Neuronal stem cell (in vitro differentiated cells): ENCODE data around the gene MUSK.
A peak's percentile ranks its signal among the peaks of the same experiment; 100 is the strongest.

ENCODE experiments used
- DNase-seq: peaks from one replicate; pipeline ENCODE4 v3.0.0-alpha.2; 2013; ENCODE audit warnings: low spot score
- H2AFZ ChIP-seq: one replicate; pipeline ENCODE4 v1.6.1; 2013; ENCODE audit warnings: mild to moderate bottlenecking, low read length, inconsistent platforms
- H2AK5ac ChIP-seq: 2 replicates; pipeline ENCODE4 v1.6.1; 2013; ENCODE audit warnings: low read depth, mild to moderate bottlenecking, inconsistent platforms, low read length, moderate library complexity, mixed read lengths
- H2BK120ac ChIP-seq: 2 replicates; pipeline ENCODE4 v1.6.1; 2013; ENCODE audit warnings: low read depth, mild to moderate bottlenecking, inconsistent platforms, low read length, moderate library complexity, mixed read lengths
- H2BK12ac ChIP-seq: one replicate; pipeline ENCODE4 v1.6.1; 2013; ENCODE audit warnings: low read length, inconsistent platforms
- H2BK15ac ChIP-seq: 2 replicates; pipeline ENCODE4 v1.6.1; 2013; ENCODE audit warnings: mild to moderate bottlenecking, low read length, inconsistent platforms, mixed read lengths
- H2BK5ac ChIP-seq: one replicate; pipeline ENCODE4 v1.6.1; 2013; ENCODE audit warnings: inconsistent platforms, mild to moderate bottlenecking, low read length, moderate library complexity
- H3K14ac ChIP-seq: one replicate; pipeline ENCODE4 v1.6.1; 2013; ENCODE audit warnings: low read length, inconsistent platforms
- H3K18ac ChIP-seq: 2 replicates; pipeline ENCODE4 v1.6.1; 2013; ENCODE audit warnings: low read length, inconsistent platforms
- H3K23ac ChIP-seq: 2 replicates; pipeline ENCODE4 v1.6.1; 2013; ENCODE audit warnings: low read depth, mild to moderate bottlenecking, mixed read lengths, low read length, inconsistent platforms; ENCODE audit not compliant: poor library complexity
- H3K27ac ChIP-seq: replicated peaks from 3 replicates; pipeline ENCODE4 v1.5.1; 2013; ENCODE audit warnings: low read length, inconsistent platforms
- H3K27me3 ChIP-seq, 3 experiments: 2 replicates each; pipeline ENCODE4 v1.6.1; 2013; ENCODE audit warnings: low read length in 3 of 3, mild to moderate bottlenecking in 2 of 3, inconsistent platforms in 1 of 3, low read depth in 1 of 3, mixed read lengths in 1 of 3, moderate library complexity in 1 of 3; ENCODE audit not compliant: control insufficient read depth in 3 of 3, insufficient read depth in 3 of 3
- H3K36me3 ChIP-seq, 2 donors: replicated peaks in 1 of 2; 2 replicates each; pipeline ENCODE4 v1.6.1; 2013; ENCODE audit warnings: low read length in 2 of 2; ENCODE audit not compliant: control insufficient read depth in 2 of 2, insufficient read depth in 2 of 2
- H3K4ac ChIP-seq: 2 replicates; pipeline ENCODE4 v1.6.1; 2013; ENCODE audit warnings: inconsistent platforms, mild to moderate bottlenecking, low read length, moderate library complexity
- H3K4me1 ChIP-seq, 2 donors: 1 replicate in 1 of 2; 2 replicates in 1 of 2; pipeline ENCODE4 v1.6.1; 2013; ENCODE audit warnings: low read length in 2 of 2, low read depth in 1 of 2; ENCODE audit not compliant: control insufficient read depth in 2 of 2, insufficient read depth in 1 of 2
- H3K4me2 ChIP-seq: one replicate; pipeline ENCODE4 v1.6.1; 2013; ENCODE audit warnings: mild to moderate bottlenecking, low read length, inconsistent platforms; ENCODE audit not compliant: insufficient read depth, poor library complexity, severe bottlenecking
- H3K4me3 ChIP-seq, 2 donors: 2 replicates each; pipeline ENCODE4 v1.5.1; 2013; ENCODE audit warnings: low read length in 2 of 2, mild to moderate bottlenecking in 2 of 2, inconsistent platforms in 1 of 2, moderate library complexity in 1 of 2
- H3K79me1 ChIP-seq: one replicate; pipeline ENCODE4 v1.6.1; 2013; ENCODE audit warnings: low read depth, mild to moderate bottlenecking, inconsistent platforms, low read length, moderate library complexity
- H3K9ac ChIP-seq: one replicate; pipeline ENCODE4 v1.6.1; 2013; ENCODE audit warnings: mild to moderate bottlenecking, low read depth, low read length, inconsistent platforms; ENCODE audit not compliant: poor library complexity
- H3K9me3 ChIP-seq, 2 donors: replicated peaks in 1 of 2; 2 replicates each; pipeline versions ENCODE3 to v1.6.1; 2013; ENCODE audit warnings: low read length in 2 of 2, mild to moderate bottlenecking in 2 of 2, inconsistent platforms in 1 of 2, low read depth in 1 of 2, mixed read lengths in 1 of 2, moderate library complexity in 1 of 2; ENCODE audit not compliant: control insufficient read depth in 2 of 2, insufficient read depth in 1 of 2
- H4K8ac ChIP-seq: one replicate; pipeline ENCODE4 v1.6.1; 2013; ENCODE audit warnings: low read depth, mild to moderate bottlenecking, inconsistent platforms, low read length, moderate library complexity
- H4K91ac ChIP-seq: one replicate; pipeline ENCODE4 v1.6.1; 2013; ENCODE audit warnings: low read length, low read depth, mild to moderate bottlenecking, inconsistent platforms; ENCODE audit not compliant: poor library complexity
- WGBS, 2 donors: extraction: QIAGEN DNeasy Blood & Tissue Kit; methylation state at CpG; one replicate each; pipeline ENCODE4 v1.1.7; 2013; ENCODE audit warnings: missing lambda C conversion rate in 2 of 2, mixed read lengths in 1 of 2; ENCODE audit not compliant: insufficient read length in 2 of 2, insufficient replicate concordance in 1 of 2; ENCODE audit errors: extremely low coverage in 2 of 2; 5-methylcytosine and 5-hydroxymethylcytosine counted together

Gene MUSK

DNA sequence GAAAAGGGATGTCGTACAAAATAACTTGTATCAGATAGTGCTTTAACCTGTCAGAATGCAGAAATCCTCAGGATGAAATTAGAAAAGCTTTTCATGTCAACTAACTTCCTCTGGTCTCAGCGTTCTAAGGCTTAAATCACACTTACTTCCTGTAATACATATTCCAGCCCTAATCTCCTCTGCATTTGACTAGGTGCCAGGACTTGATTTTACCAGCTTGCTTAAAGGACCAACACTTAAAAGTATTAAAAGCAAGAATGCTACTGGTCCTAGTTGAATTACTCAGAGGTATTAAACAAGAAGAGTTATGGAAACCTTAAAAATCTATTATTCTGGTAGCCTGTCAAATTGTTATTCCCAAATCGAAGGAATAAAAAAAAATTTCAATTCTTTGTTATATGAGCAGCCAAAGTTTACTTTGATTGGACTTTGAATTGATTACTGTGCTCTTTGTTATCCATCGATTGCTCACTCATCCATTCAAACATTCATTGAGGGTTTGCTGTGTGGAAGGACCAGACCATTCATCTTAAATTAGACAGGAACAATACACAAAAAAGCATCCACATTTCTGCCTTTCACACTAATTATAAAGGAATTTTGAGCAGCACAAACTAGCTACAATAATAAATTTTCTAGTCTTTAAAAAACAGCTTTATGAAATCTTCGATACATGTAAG lies 108.7 kb downstream of the MUSK start:
- Histone ChIP-seq H2BK5ac (no peak overlapping the region), H3K4me1 (peaks cover 4 to 7% of the 10 kb centered on the region in 2 donors), H3K27me3 (no peaks in the 10 kb centered on the region), H3K9me3 (no peaks in the 10 kb centered on the region), H3K79me1 (no peaks in the 10 kb centered on the region), H3K4ac (no peak overlapping the region), H4K8ac (no peak overlapping the region), H3K18ac (no peak overlapping the region), H3K4me2 (no peak overlapping the region), H3K23ac (no peak overlapping the region), H4K91ac (no peak overlapping the region), H3K36me3 (no peaks in the 10 kb centered on the region), H2BK12ac (no peak overlapping the region), H2BK15ac (no peak overlapping the region), H3K27ac (no peak overlapping the region), H3K9ac (no peak overlapping the region), H2AK5ac (no peak overlapping the region), H3K4me3 (no peak overlapping the region), H3K14ac (no peak overlapping the region), H2AFZ (peak overlapping the region; percentile 54), H2BK120ac (no peak overlapping the region)
- peak; percentile 33 for DNase-seq
- WGBS, 2 donors: no CpG with 5 or more reads among the region's 5 CpGs

DNA sequence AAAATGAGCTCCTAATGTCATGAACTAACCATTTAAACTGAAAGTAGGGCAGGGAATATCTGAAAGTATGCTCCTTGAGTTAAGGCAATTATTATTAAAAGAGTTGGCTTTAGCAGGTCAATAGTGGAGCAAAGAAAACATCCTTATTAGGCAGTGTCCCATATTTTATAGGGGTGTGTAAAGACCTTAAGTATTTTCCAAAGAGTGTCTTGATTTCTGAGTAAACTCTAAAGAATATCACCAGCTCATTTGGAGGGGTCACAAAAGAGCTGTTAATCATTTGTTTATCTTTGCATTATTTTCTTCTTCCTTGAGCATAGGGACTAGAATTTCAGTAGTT lies 109.3 kb downstream of the MUSK start:
- H4K8ac ChIP-seq: no peak overlapping the region
- no peak overlapping the region for H3K18ac ChIP-seq
- H3K27ac ChIP-seq: no peak overlapping the region
- no peak overlapping the region for H3K4me3 ChIP-seq
- H2AK5ac ChIP-seq: no peak overlapping the region
- no peak for DNase-seq
- no peaks in the 10 kb centered on the region for H3K79me1 ChIP-seq
- no peak overlapping the region for H2BK15ac ChIP-seq
- no peaks in the 10 kb centered on the region for H3K36me3 ChIP-seq
- H2AFZ ChIP-seq: peak overlapping the region; percentile 54
- H3K4me1 ChIP-seq: peaks cover 4 to 7% of the 10 kb centered on the region in 2 donors
- no peaks in the 10 kb centered on the region for H3K9me3 ChIP-seq
- no peaks in the 10 kb centered on the region for H3K27me3 ChIP-seq
- no peak overlapping the region for H4K91ac ChIP-seq
- H3K4me2 ChIP-seq: no peak overlapping the region
- no peak overlapping the region for H3K4ac ChIP-seq
- no peak overlapping the region for H3K14ac ChIP-seq
- no peak overlapping the region for H2BK5ac ChIP-seq
- H2BK120ac ChIP-seq: no peak overlapping the region
- H2BK12ac ChIP-seq: no peak overlapping the region
- no peak overlapping the region for H3K9ac ChIP-seq
- no peak overlapping the region for H3K23ac ChIP-seq

DNA sequence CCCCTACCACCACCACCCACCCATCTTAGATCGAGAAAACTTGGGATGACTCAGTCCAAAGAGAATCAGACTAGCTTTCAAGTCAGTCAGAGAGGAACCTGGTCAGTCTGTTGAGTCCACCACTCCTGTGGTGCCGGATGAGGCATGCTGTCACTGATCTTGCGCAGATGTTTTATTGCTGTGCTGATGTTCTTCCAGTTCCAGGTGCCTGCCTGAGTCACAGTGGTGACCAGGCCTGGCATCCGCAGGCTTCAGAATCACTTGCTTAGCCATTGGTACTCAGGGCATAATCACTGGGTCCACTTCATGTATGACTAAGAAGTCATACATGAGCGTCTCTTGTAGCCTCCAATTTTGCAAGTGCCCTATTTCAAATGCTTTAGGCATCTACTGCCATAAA lies 114.1 kb downstream of the MUSK start:
- Histone ChIP-seq H3K18ac (no peak overlapping the region), H2BK5ac (no peak overlapping the region), H3K4me1 (no peaks in the 10 kb centered on the region), H4K91ac (no peak overlapping the region), H3K23ac (no peak overlapping the region), H3K27me3 (no peaks in the 10 kb centered on the region), H3K4me2 (no peak overlapping the region), H2BK15ac (no peak overlapping the region), H3K79me1 (no peaks in the 10 kb centered on the region), H2AFZ (no peak overlapping the region), H2AK5ac (no peak overlapping the region), H3K36me3 (no peaks in the 10 kb centered on the region), H3K9ac (no peak overlapping the region), H3K14ac (no peak overlapping the region), H2BK120ac (no peak overlapping the region), H3K4me3 (no peak overlapping the region), H4K8ac (no peak overlapping the region), H3K4ac (no peak overlapping the region), H2BK12ac (no peak overlapping the region), H3K27ac (no peak overlapping the region), H3K9me3 (no peaks in the 10 kb centered on the region)
- no CpG with 5 or more reads among the region's 5 CpGs for WGBS, 2 donors
- no peak for DNase-seq

DNA sequence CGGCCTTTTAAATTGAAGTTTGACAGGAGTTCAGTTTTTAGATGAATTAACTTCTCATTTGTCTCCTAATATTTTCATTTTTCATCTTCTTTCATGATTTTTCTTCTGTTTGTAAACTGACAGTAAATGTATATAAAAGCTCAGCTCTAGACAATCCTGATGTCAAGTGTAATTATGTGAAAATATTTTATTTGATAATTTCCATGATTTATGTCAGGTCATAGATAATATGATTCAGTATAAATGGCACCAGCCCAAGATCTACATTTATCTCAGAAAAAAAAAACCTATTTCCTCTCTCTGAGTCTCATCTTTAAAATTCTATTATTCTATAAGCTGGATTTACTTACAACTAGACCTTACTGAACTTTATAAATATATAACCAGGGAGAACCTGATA lies 115.7 kb downstream of the MUSK start:
- no peak overlapping the region for H3K9ac ChIP-seq
- H4K8ac ChIP-seq: no peak overlapping the region
- no peaks in the 10 kb centered on the region for H3K36me3 ChIP-seq
- no peak overlapping the region for H4K91ac ChIP-seq
- H2AFZ ChIP-seq: no peak overlapping the region
- no peak overlapping the region for H3K27ac ChIP-seq
- no peak overlapping the region for H3K18ac ChIP-seq
- no CpG with 5 or more reads among the region's 1 CpG for WGBS, 2 donors
- no peaks in the 10 kb centered on the region for H3K9me3 ChIP-seq
- no peaks in the 10 kb centered on the region for H3K27me3 ChIP-seq
- no peaks in the 10 kb centered on the region for H3K4me1 ChIP-seq
- no peak overlapping the region for H3K4ac ChIP-seq
- no peak overlapping the region for H2BK120ac ChIP-seq
- H2BK15ac ChIP-seq: no peak overlapping the region
- no peak overlapping the region for H2BK5ac ChIP-seq
- no peak overlapping the region for H3K23ac ChIP-seq
- no peak overlapping the region for H3K4me3 ChIP-seq
- DNase-seq: no peak
- H2AK5ac ChIP-seq: no peak overlapping the region
- H2BK12ac ChIP-seq: no peak overlapping the region
- no peak overlapping the region for H3K14ac ChIP-seq
- no peaks in the 10 kb centered on the region for H3K79me1 ChIP-seq
- no peak overlapping the region for H3K4me2 ChIP-seq
